Ovary (tissue), 3 donors: ENCODE data around the gene MOB3B.

ENCODE experiments used
- EP300 ChIP-seq: sonication (generic); formaldehyde crosslinking; IDR thresholded peaks from one replicate; pipeline ENCODE4 v1.6.1; 2017; ENCODE audit warnings: antibody characterized with exemption
- POLR2A ChIP-seq: fragments of 450-650 bp; IDR thresholded peaks from one replicate; pipeline ENCODE4 v1.6.1; 2017; ENCODE audit warnings: antibody characterized with exemption, mild to moderate bottlenecking, moderate library complexity
- TF ChIP-seq, protein P1 (sequence below), 3 donors: fragments of 450-650 bp in 2 of 3; fragments of 200-600 bp in 1 of 3; IDR thresholded peaks; one replicate each; pipeline versions ENCODE4 v1.5.1 to v1.8.0; 2016 to 2022; ENCODE audit warnings: antibody characterized with exemption in 3 of 3, mild to moderate bottlenecking in 1 of 3
- donor health status: DM: no; HTN: no; CAD: no.

DNA sequence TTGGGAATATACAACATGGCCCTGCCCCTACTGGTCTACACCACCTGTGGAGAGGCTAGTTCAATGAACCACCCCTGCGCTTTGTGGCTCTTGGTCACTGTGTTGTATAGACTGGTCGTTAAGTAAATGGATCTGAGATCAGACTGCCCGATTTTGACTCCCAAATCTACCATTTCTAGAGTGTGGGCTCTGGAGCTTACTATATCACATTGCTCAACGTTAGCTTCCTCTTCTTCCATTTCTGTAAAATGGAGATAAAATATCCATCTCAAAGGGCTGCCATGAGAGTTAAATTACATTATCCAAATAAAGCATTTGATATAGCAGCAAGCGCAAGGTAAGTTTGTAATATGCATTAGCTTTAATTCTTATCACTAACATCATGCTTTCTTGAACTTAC lies 58.2 kb downstream of the MOB3B start:
- TF ChIP-seq, protein P1, sequence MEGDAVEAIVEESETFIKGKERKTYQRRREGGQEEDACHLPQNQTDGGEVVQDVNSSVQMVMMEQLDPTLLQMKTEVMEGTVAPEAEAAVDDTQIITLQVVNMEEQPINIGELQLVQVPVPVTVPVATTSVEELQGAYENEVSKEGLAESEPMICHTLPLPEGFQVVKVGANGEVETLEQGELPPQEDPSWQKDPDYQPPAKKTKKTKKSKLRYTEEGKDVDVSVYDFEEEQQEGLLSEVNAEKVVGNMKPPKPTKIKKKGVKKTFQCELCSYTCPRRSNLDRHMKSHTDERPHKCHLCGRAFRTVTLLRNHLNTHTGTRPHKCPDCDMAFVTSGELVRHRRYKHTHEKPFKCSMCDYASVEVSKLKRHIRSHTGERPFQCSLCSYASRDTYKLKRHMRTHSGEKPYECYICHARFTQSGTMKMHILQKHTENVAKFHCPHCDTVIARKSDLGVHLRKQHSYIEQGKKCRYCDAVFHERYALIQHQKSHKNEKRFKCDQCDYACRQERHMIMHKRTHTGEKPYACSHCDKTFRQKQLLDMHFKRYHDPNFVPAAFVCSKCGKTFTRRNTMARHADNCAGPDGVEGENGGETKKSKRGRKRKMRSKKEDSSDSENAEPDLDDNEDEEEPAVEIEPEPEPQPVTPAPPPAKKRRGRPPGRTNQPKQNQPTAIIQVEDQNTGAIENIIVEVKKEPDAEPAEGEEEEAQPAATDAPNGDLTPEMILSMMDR (IDR thresholded peaks at IDR 0.05): no peak
- TF ChIP-seq POLR2A: no peak
- no peak for TF ChIP-seq EP300
